ENCODE measurements around the gene NBEA.

The NBEA gene

DNA sequence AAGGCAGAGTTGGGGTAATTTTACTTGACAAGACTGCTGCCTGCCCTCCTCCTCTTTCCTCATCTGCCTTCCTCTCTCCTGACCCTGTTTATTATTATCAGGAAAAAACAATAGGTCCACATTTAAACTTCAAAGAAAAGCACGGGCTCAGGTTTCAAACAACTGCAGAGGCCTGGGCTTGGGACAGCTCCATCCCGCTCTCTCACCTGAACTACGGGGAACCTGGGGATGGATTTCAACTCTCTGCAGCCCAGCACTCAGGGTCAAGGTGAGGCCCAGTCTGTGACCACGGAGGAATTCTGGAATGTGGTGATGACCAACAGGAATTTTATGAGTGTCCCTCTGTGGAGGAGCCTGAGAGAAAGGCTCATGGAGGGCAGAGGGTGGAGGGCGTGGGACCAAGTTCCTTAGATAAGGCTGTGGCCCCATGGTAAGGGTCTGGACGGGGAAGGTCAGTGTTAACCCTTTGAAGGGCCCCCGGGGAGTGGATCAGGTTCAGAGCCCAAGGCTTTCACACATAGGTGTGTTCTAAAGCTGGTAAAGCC is 755.2 kb downstream of the NBEA start:
- H3K23ac ChIP-seq (ENCODE audit: low read length in 2 of 2): no peak overlapping the region
- no peak overlapping the region for H3K4me2 ChIP-seq (ENCODE audit: low read length, poor library complexity, severe bottlenecking)
- no peaks in the 10 kb centered on the region for H3K9me3 ChIP-seq (ENCODE audit: control insufficient read depth, low read length)
- H3K14ac ChIP-seq (ENCODE audit: low read length in 2 of 2): no peak overlapping the region
- no peak overlapping the region for H3K9ac ChIP-seq (ENCODE audit: low read length)
- H2BK5ac ChIP-seq (ENCODE audit: low read depth, low read length, poor library complexity, severe bottlenecking): no peak overlapping the region
- no peak overlapping the region for H2BK120ac ChIP-seq (ENCODE audit: low read depth, low read length)
- no peak overlapping the region for H2AFZ ChIP-seq (ENCODE audit: low read depth, low read length)
- no peaks in the 10 kb centered on the region for H3K79me1 ChIP-seq (replicated peaks; ENCODE audit: low read length, poor library complexity, severe bottlenecking)
- no peak overlapping the region for H2AK5ac ChIP-seq (ENCODE audit: low read length, severe bottlenecking)
- H4K91ac ChIP-seq (ENCODE audit: low read length): no peak overlapping the region
- H3K27me3 ChIP-seq (ENCODE audit: control insufficient read depth in 1 of 2, insufficient read depth in 1 of 2, low read length in 2 of 2): no peaks in the 10 kb centered on the region
- no peak overlapping the region for H2BK15ac ChIP-seq (ENCODE audit: low read depth, poor library complexity, severe bottlenecking)
- H4K8ac ChIP-seq (ENCODE audit: low read length): no peak overlapping the region
- H3K4ac ChIP-seq (ENCODE audit: low read depth in 1 of 2, low read length in 2 of 2): no peak overlapping the region
- no peaks in the 10 kb centered on the region for H3K36me3 ChIP-seq (ENCODE audit: control insufficient read depth in 1 of 2, insufficient read depth in 2 of 2, low read depth in 1 of 2, low read length in 2 of 2)
- H3K27ac ChIP-seq (ENCODE audit: low read length, poor library complexity, severe bottlenecking): no peak overlapping the region
- H3K4me1 ChIP-seq (ENCODE audit: control insufficient read depth, insufficient read depth, low read depth, low read length): peaks cover 3% of the 10 kb centered on the region
- H2BK12ac ChIP-seq (ENCODE audit: low read length in 2 of 2): no peak overlapping the region
- H3K18ac ChIP-seq (ENCODE audit: low read depth in 1 of 2, low read length in 2 of 2): no peak overlapping the region
- DNase-seq: no peak
- H3K4me3 ChIP-seq (ENCODE audit: insufficient read depth in 1 of 2, low read depth in 1 of 2, low read length in 2 of 2): no peak overlapping the region
- 38% methylated on average over 7 of the region's 7 CpGs for WGBS

DNA sequence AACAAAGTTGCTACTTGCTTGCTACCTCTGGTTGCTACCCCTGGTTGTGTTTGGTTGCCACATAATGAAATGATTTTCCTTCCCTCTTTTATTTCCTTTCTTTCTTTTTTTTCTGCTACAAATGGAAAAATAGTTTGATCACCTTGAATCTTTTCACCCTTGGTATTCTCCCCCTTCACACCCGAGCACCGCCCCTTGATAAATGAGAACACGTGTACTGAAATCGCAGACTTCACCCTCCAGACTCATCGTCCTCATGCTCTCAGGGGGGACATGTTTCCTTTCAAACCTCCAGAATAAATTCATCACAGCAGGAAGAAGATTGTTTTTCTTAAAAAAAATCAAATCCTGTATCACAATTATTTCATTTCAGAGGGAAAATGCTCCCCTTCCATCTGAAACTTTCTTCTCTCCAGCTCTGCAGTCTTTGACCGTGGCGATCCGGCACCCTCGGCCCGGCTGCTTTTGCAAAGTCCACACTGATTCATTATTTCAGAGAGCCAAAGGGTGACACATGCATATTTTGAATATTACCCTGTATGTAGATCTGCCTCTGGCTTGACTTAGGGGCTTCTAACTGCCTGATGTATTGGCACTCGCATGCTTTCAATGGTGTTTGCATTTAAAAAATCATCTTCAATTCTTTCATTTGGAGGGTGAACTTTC is 757.0 kb downstream of the NBEA start:
- Histone ChIP-seq H4K8ac (ENCODE audit: low read length) (no peak overlapping the region), H3K27ac (ENCODE audit: low read length, poor library complexity, severe bottlenecking) (no peak overlapping the region), H3K36me3 (ENCODE audit: control insufficient read depth in 1 of 2, insufficient read depth in 2 of 2, low read depth in 1 of 2, low read length in 2 of 2) (no peaks in the 10 kb centered on the region), H3K79me1 (replicated peaks; ENCODE audit: low read length, poor library complexity, severe bottlenecking) (no peaks in the 10 kb centered on the region), H2BK5ac (ENCODE audit: low read depth, low read length, poor library complexity, severe bottlenecking) (no peak overlapping the region), H3K9ac (ENCODE audit: low read length) (peak overlapping the region; percentile 78), H2AFZ (ENCODE audit: low read depth, low read length) (no peak overlapping the region), H2BK15ac (ENCODE audit: low read depth, poor library complexity, severe bottlenecking) (no peak overlapping the region), H3K4ac (ENCODE audit: low read depth in 1 of 2, low read length in 2 of 2) (no peak overlapping the region), H3K4me1 (ENCODE audit: control insufficient read depth, insufficient read depth, low read depth, low read length) (peaks cover 3% of the 10 kb centered on the region), H3K4me3 (ENCODE audit: insufficient read depth in 1 of 2, low read depth in 1 of 2, low read length in 2 of 2) (peak overlapping the region in 1 of 2 experiments; percentile 48), H3K4me2 (ENCODE audit: low read length, poor library complexity, severe bottlenecking) (no peak overlapping the region), H4K91ac (ENCODE audit: low read length) (no peak overlapping the region), H3K23ac (ENCODE audit: low read length in 2 of 2) (no peak overlapping the region), H2AK5ac (ENCODE audit: low read length, severe bottlenecking) (no peak overlapping the region), H2BK12ac (ENCODE audit: low read length in 2 of 2) (no peak overlapping the region), H3K18ac (ENCODE audit: low read depth in 1 of 2, low read length in 2 of 2) (no peak overlapping the region), H2BK120ac (ENCODE audit: low read depth, low read length) (no peak overlapping the region), H3K9me3 (ENCODE audit: control insufficient read depth, low read length) (peaks cover 8% of the 10 kb centered on the region), H3K27me3 (ENCODE audit: control insufficient read depth in 1 of 2, insufficient read depth in 1 of 2, low read length in 2 of 2) (no peaks in the 10 kb centered on the region), H3K14ac (ENCODE audit: low read length in 2 of 2) (no peak overlapping the region)
- 81% methylated on average over 10 of the region's 11 CpGs for WGBS
- no peak for DNase-seq

DNA sequence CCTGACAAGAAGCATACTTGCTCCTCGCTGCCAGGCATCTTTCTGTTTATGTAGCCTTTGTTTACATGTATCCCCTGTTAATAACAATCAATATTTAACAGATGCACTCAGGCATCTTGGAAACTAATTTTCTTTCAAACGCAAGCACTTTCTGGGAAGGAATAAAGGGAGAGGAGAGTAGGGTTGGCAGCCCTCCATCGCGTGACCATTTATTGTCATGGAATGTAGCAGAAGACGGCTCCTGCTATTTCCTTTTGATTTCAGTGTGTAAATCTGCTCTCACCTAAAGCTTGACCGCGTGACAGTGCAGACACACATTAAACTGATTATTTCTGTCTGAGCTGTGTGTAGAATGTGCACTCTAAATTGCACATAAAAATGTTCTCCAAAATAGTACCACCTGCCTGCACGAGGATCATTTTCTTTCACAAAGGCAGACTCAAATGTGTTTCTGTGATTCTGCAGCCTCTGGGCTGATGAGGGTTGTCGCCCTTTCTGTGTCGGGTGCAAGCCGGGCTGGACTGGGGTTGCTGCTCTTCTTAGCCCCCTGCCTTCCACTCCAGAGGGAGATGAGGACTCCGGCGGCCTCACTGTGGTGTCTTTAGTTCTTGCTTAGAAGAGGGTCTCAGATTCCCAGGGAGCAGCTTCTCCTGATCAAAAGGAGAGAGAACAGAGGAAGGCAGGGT is 757.9 kb downstream of the NBEA start:
- 47% methylated on average over 13 of the region's 13 CpGs for WGBS
- peaks cover 8% of the 10 kb centered on the region for H3K9me3 ChIP-seq (ENCODE audit: control insufficient read depth, low read length)

DNA sequence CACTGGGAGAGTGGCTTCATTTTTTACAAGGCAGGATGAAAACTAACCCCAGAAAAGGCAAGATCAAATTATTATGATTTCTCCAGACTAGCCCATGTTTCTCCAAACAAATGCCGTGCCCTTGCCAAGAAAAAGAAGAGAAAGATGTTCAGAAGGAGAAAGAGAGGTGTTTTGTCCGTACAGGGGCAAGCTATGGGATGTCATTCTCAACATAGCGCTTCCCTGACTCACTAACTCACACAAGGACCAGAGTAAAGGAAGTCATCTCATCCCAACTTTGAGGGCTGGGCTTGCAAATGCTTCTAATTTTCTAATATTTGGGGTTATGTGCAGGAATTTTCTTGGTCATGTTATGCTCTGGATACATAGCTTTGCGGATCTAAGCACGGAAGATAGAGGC is 758.6 kb downstream of the NBEA start:
- Histone ChIP-seq H3K4me3 (ENCODE audit: insufficient read depth in 1 of 2, low read depth in 1 of 2, low read length in 2 of 2) (no peak overlapping the region), H2AK5ac (ENCODE audit: low read length, severe bottlenecking) (no peak overlapping the region), H3K18ac (ENCODE audit: low read depth in 1 of 2, low read length in 2 of 2) (no peak overlapping the region), H3K23ac (ENCODE audit: low read length in 2 of 2) (no peak overlapping the region), H2AFZ (ENCODE audit: low read depth, low read length) (no peak overlapping the region), H3K79me1 (replicated peaks; ENCODE audit: low read length, poor library complexity, severe bottlenecking) (no peaks in the 10 kb centered on the region), H2BK12ac (ENCODE audit: low read length in 2 of 2) (no peak overlapping the region), H3K14ac (ENCODE audit: low read length in 2 of 2) (no peak overlapping the region), H3K9ac (ENCODE audit: low read length) (peak overlapping the region; percentile 78), H3K4ac (ENCODE audit: low read depth in 1 of 2, low read length in 2 of 2) (no peak overlapping the region), H3K27me3 (ENCODE audit: control insufficient read depth in 1 of 2, insufficient read depth in 1 of 2, low read length in 2 of 2) (no peaks in the 10 kb centered on the region), H2BK15ac (ENCODE audit: low read depth, poor library complexity, severe bottlenecking) (no peak overlapping the region), H3K4me2 (ENCODE audit: low read length, poor library complexity, severe bottlenecking) (no peak overlapping the region), H2BK120ac (ENCODE audit: low read depth, low read length) (no peak overlapping the region), H2BK5ac (ENCODE audit: low read depth, low read length, poor library complexity, severe bottlenecking) (no peak overlapping the region), H3K27ac (ENCODE audit: low read length, poor library complexity, severe bottlenecking) (no peak overlapping the region), H3K4me1 (ENCODE audit: control insufficient read depth, insufficient read depth, low read depth, low read length) (peaks cover 3% of the 10 kb centered on the region), H4K91ac (ENCODE audit: low read length) (no peak overlapping the region), H3K36me3 (ENCODE audit: control insufficient read depth in 1 of 2, insufficient read depth in 2 of 2, low read depth in 1 of 2, low read length in 2 of 2) (no peaks in the 10 kb centered on the region), H4K8ac (ENCODE audit: low read length) (no peak overlapping the region), H3K9me3 (ENCODE audit: control insufficient read depth, low read length) (peaks cover 8% of the 10 kb centered on the region)
- WGBS: 94% methylated on average over 2 of the region's 5 CpGs
- DNase-seq: no peak

More for the DNA sequence above, 757.9 kb downstream of the NBEA start:
- Histone ChIP-seq H2BK15ac (ENCODE audit: low read depth, poor library complexity, severe bottlenecking) (no peak overlapping the region), H4K8ac (ENCODE audit: low read length) (no peak overlapping the region), H3K36me3 (ENCODE audit: control insufficient read depth in 1 of 2, insufficient read depth in 2 of 2, low read depth in 1 of 2, low read length in 2 of 2) (no peaks in the 10 kb centered on the region), H3K14ac (ENCODE audit: low read length in 2 of 2) (no peak overlapping the region), H3K23ac (ENCODE audit: low read length in 2 of 2) (no peak overlapping the region), H3K4me2 (ENCODE audit: low read length, poor library complexity, severe bottlenecking) (no peak overlapping the region), H2AK5ac (ENCODE audit: low read length, severe bottlenecking) (no peak overlapping the region), H3K18ac (ENCODE audit: low read depth in 1 of 2, low read length in 2 of 2) (no peak overlapping the region), H3K27ac (ENCODE audit: low read length, poor library complexity, severe bottlenecking) (no peak overlapping the region), H2BK120ac (ENCODE audit: low read depth, low read length) (no peak overlapping the region), H3K79me1 (replicated peaks; ENCODE audit: low read length, poor library complexity, severe bottlenecking) (no peaks in the 10 kb centered on the region), H3K9ac (ENCODE audit: low read length) (peak overlapping the region; percentile 78), H2AFZ (ENCODE audit: low read depth, low read length) (no peak overlapping the region), H3K4ac (ENCODE audit: low read depth in 1 of 2, low read length in 2 of 2) (no peak overlapping the region), H3K27me3 (ENCODE audit: control insufficient read depth in 1 of 2, insufficient read depth in 1 of 2, low read length in 2 of 2) (no peaks in the 10 kb centered on the region), H4K91ac (ENCODE audit: low read length) (no peak overlapping the region), H2BK12ac (ENCODE audit: low read length in 2 of 2) (peak overlapping the region in 1 of 2 experiments; percentile 34), H3K4me1 (ENCODE audit: control insufficient read depth, insufficient read depth, low read depth, low read length) (peaks cover 3% of the 10 kb centered on the region), H2BK5ac (ENCODE audit: low read depth, low read length, poor library complexity, severe bottlenecking) (no peak overlapping the region), H3K4me3 (ENCODE audit: insufficient read depth in 1 of 2, low read depth in 1 of 2, low read length in 2 of 2) (peak overlapping the region in 1 of 2 experiments; percentile 48)
- peak; percentile 25 for DNase-seq

Data from mesenchymal stem cell (in vitro differentiated cells and primary cell).